Measurements from ENCODE around the gene MRPS12. TPM values are rescaled to one million over a fixed set of nuclear protein-coding genes. Genes with fewer than 3 reads are reported as not detected.
"Not testable (repeated sequence)": the region's sequence is repeated elsewhere in the genome, so short reads cannot be mapped to it uniquely, and the experiment has no call there.

MRPS12 gene
- total RNA-seq, 1 experiment from 2014 or later: 81.3 TPM

- Mint-ChIP-seq H3K4me1 (peaks cover 4% of the 10 kb centered on the region in 2 experiments; a peak in 2 of 4 replicates), H3K9me3 (peaks cover 13 to 16% of the 10 kb centered on the region in 2 experiments), H3K27me3 (ENCODE audit: low read depth) (peaks cover 44% of the 10 kb centered on the region), H3K27ac (no peak overlapping the region), H3K36me3 (ENCODE audit: insufficient read depth in 1 of 3, low read depth in 3 of 3) (peaks cover 18 to 26% (median 26%) of the 10 kb centered on the region in 3 experiments), H3K4me3 (no peak overlapping the region)
- no peak overlapping the region for H3K23ac ChIP-seq (ENCODE audit: insufficient read length, low read depth, low read length)
- H3K56ac ChIP-seq (ENCODE audit: insufficient read length, low read depth, low read length): no peak overlapping the region
- H3K79me2 ChIP-seq (ENCODE audit: insufficient read depth, low read length): no peaks in the 10 kb centered on the region
- no peak for DNase-seq
- no peaks in the 10 kb centered on the region for H3K23me2 ChIP-seq (ENCODE audit: insufficient read length, low read depth, low read length, poor library complexity, severe bottlenecking)
- no peaks in the 10 kb centered on the region for H4K20me1 ChIP-seq (ENCODE audit: control insufficient read depth, insufficient read depth, insufficient read length)
- H2BK5ac ChIP-seq (ENCODE audit: insufficient read length, low read length): no peak overlapping the region
- no peak overlapping the region for H3K27ac ChIP-seq (ENCODE audit: insufficient read length, low read depth, low read length)
- no peak for TF ChIP-seq CTCF (conservative IDR thresholded peaks at IDR 0.05)
- no peak overlapping the region for H4K8ac ChIP-seq (replicated peaks; ENCODE audit: insufficient read length, low read depth, low read length)
- no peak overlapping the region for H3K18ac ChIP-seq (ENCODE audit: insufficient read length, low read depth, low read length)
- no peak overlapping the region for H2BK15ac ChIP-seq (ENCODE audit: low read depth, low read length)
- no peak overlapping the region for H3K14ac ChIP-seq (ENCODE audit: insufficient read depth, low read length)
- peaks cover 11% of the 10 kb centered on the region for H3K9me3 ChIP-seq (ENCODE audit: control insufficient read depth, low read depth, low read length)
- no peak overlapping the region for H4K91ac ChIP-seq (ENCODE audit: insufficient read length, low read depth, low read length)
- H3K4me1 ChIP-seq (ENCODE audit: insufficient read depth, low read length): no peaks in the 10 kb centered on the region
- no peaks in the 10 kb centered on the region for H3K79me1 ChIP-seq (ENCODE audit: insufficient read depth, low read depth, low read length, poor library complexity, severe bottlenecking)
- no peak overlapping the region for H2BK120ac ChIP-seq (ENCODE audit: low read depth, low read length, poor library complexity, severe bottlenecking)
- no peak overlapping the region for H3K4ac ChIP-seq (ENCODE audit: low read depth, low read length)
- no peak overlapping the region for H2BK20ac ChIP-seq (ENCODE audit: low read depth, low read length, poor library complexity, severe bottlenecking)
- H3T11ph ChIP-seq (ENCODE audit: low read length): no peak overlapping the region
- H3K4me2 ChIP-seq (ENCODE audit: insufficient read depth, insufficient read length, low read length): no peak overlapping the region
- no peak overlapping the region for H3K9ac ChIP-seq (ENCODE audit: extremely low read depth, insufficient read length, low read length)
- no CpG with 5 or more reads among the region's 5 CpGs for WGBS (ENCODE audit: extremely low coverage, insufficient read length, low lambda C conversion rate)
- no peak overlapping the region for H4K5ac ChIP-seq (ENCODE audit: insufficient read length, low read depth, low read length)
- no peak overlapping the region for H2AK5ac ChIP-seq (ENCODE audit: insufficient read length, low read length)
- no peak overlapping the region for H2AFZ ChIP-seq (ENCODE audit: low read length)
- no peak overlapping the region for H2BK12ac ChIP-seq (ENCODE audit: insufficient read length, low read depth, low read length)
- H3K27me3 ChIP-seq (ENCODE audit: insufficient read depth, low read length): no peaks in the 10 kb centered on the region
Measured at GRCh38 chr19:38939957-38940356, 9.2 kb downstream of the MRPS12 start.

GRCh38 chr19:38941466-38941865 lies 10.7 kb downstream of the MRPS12 start:
- H2AK5ac ChIP-seq (ENCODE audit: insufficient read length, low read length); H4K8ac ChIP-seq (replicated peaks; ENCODE audit: insufficient read length, low read depth, low read length); H3K27ac ChIP-seq (ENCODE audit: insufficient read length, low read depth, low read length); DNase-seq; H3K4me2 ChIP-seq (ENCODE audit: insufficient read depth, insufficient read length, low read length); H3K4ac ChIP-seq (ENCODE audit: low read depth, low read length); H2BK20ac ChIP-seq (ENCODE audit: low read depth, low read length, poor library complexity, severe bottlenecking); H3K18ac ChIP-seq (ENCODE audit: insufficient read length, low read depth, low read length); H3T11ph ChIP-seq (ENCODE audit: low read length); H3K9ac ChIP-seq (ENCODE audit: extremely low read depth, insufficient read length, low read length); H2AFZ ChIP-seq (ENCODE audit: low read length); H3K23ac ChIP-seq (ENCODE audit: insufficient read length, low read depth, low read length); H3K9me3 Mint-ChIP-seq; H3K9me3 ChIP-seq (ENCODE audit: control insufficient read depth, low read depth, low read length); H3K4me3 Mint-ChIP-seq; H3K4me1 Mint-ChIP-seq; H3K4me1 ChIP-seq (ENCODE audit: insufficient read depth, low read length); H2BK15ac ChIP-seq (ENCODE audit: low read depth, low read length); H2BK12ac ChIP-seq (ENCODE audit: insufficient read length, low read depth, low read length); H2BK120ac ChIP-seq (ENCODE audit: low read depth, low read length, poor library complexity, severe bottlenecking); H3K14ac ChIP-seq (ENCODE audit: insufficient read depth, low read length); H3K79me2 ChIP-seq (ENCODE audit: insufficient read depth, low read length); H2BK5ac ChIP-seq (ENCODE audit: insufficient read length, low read length); H3K23me2 ChIP-seq (ENCODE audit: insufficient read length, low read depth, low read length, poor library complexity, severe bottlenecking); H3K27ac Mint-ChIP-seq; H4K91ac ChIP-seq (ENCODE audit: insufficient read length, low read depth, low read length); H3K27me3 ChIP-seq (ENCODE audit: insufficient read depth, low read length); H3K79me1 ChIP-seq (ENCODE audit: insufficient read depth, low read depth, low read length, poor library complexity, severe bottlenecking); H4K20me1 ChIP-seq (ENCODE audit: control insufficient read depth, insufficient read depth, insufficient read length); H4K5ac ChIP-seq (ENCODE audit: insufficient read length, low read depth, low read length); H3K56ac ChIP-seq (ENCODE audit: insufficient read length, low read depth, low read length): not testable (repeated sequence)
- H3K27me3 Mint-ChIP-seq (ENCODE audit: low read depth): peaks cover 37% of the 10 kb centered on the region
- H3K36me3 Mint-ChIP-seq (ENCODE audit: insufficient read depth in 1 of 3, low read depth in 3 of 3): peaks cover 10 to 18% (median 18%) of the 10 kb centered on the region in 3 experiments
- no CpG with 5 or more reads among the region's 5 CpGs for WGBS (ENCODE audit: extremely low coverage, insufficient read length, low lambda C conversion rate)

All from H9 (cell line).